MCF 10A (cell line): ENCODE results near the gene PNMA6E. TPM values are rescaled to one million over a fixed set of nuclear protein-coding genes. Genes with fewer than 3 reads are reported as not detected.

Source experiments
- BruUV-seq: library from RNA; stranded (reverse); fragments of 400-500 nt; replicated peaks from 2 replicates; lab custom pipeline; 2021; lab: Mats Ljungman, UMichigan
- CTCF ChIA-PET: fragments of 300-600 bp; sonication (Branson Sonifier 250); formaldehyde crosslinking; extraction: SDS; loops from one replicate; lab custom pipeline; 2021; ENCODE audit warnings: antibody characterized with exemption, inconsistent platforms; lab: Yijun Ruan, JAX
- POLR2A ChIA-PET: fragments of 300-600, 350-650 bp; sonication (Branson Sonifier 250); formaldehyde crosslinking; extraction: SDS; loops from one replicate; lab custom pipeline; 2020; ENCODE audit warnings: antibody characterized with exemption, inconsistent platforms; lab: Yijun Ruan, JAX
- DNase-seq: peaks from one replicate; pipeline ENCODE4 v3.0.0-alpha.2; 2018; ENCODE audit not compliant: unreplicated experiment
- H3K27ac Mint-ChIP-seq: one replicate; pipeline ENCODE4 v1.8.0; 2022; ENCODE audit warnings: mild to moderate bottlenecking, low read depth, mixed read lengths; ENCODE audit not compliant: unreplicated experiment
- H3K27me3 Mint-ChIP-seq: one replicate; pipeline ENCODE4 v1.8.0; 2022; ENCODE audit warnings: mixed read lengths; ENCODE audit not compliant: insufficient read depth, unreplicated experiment
- H3K36me3 Mint-ChIP-seq: one replicate; pipeline ENCODE4 v1.8.0; 2022; ENCODE audit warnings: mild to moderate bottlenecking, moderate library complexity, mixed read lengths; ENCODE audit not compliant: insufficient read depth, unreplicated experiment
- H3K4me1 Mint-ChIP-seq: one replicate; pipeline ENCODE4 v1.8.0; 2022; ENCODE audit warnings: mixed read lengths; ENCODE audit not compliant: insufficient read depth, unreplicated experiment
- H3K4me3 Mint-ChIP-seq: one replicate; pipeline ENCODE4 v1.8.0; 2022; ENCODE audit warnings: mild to moderate bottlenecking, moderate library complexity, mixed read lengths; ENCODE audit not compliant: unreplicated experiment
- H3K9me3 Mint-ChIP-seq: one replicate; pipeline ENCODE4 v1.8.0; 2022; ENCODE audit warnings: mixed read lengths; ENCODE audit not compliant: unreplicated experiment
- CTCF ChIP-seq: fragments of 200-600 bp; IDR thresholded peaks from one replicate; pipeline ENCODE4 v1.8.0; 2022; ENCODE audit warnings: antibody characterized with exemption, mild to moderate bottlenecking; ENCODE audit not compliant: unreplicated experiment
- intact Hi-C: fragments of 100-400 bp; cut with micrococcal nuclease; formaldehyde crosslinking; loops from 2 replicates; pipeline ENCODE4 v1.14.1; 2022
- total RNA-seq: library from RNA; stranded (reverse); gene quantifications from 2 replicates; pipeline ENCODE4 v1.2.3, GENCODE V29; 2022

The PNMA6E gene
- total RNA-seq, 1 experiment from 2014 or later: not detected

GRCh38 chrX:153446636-153446936, 45.4 kb upstream of the PNMA6E start:
- Mint-ChIP-seq H3K36me3 (peaks cover 8% of the 10 kb centered on the region), H3K27ac (no peak overlapping the region), H3K27me3 (no peaks in the 10 kb centered on the region), H3K9me3 (no peaks in the 10 kb centered on the region), H3K4me3 (no peak overlapping the region), H3K4me1 (no peaks in the 10 kb centered on the region)
- DNase-seq: no peak
- no TSS peak for BruUV-seq
- intact Hi-C loops: no loop called here
- ChIA-PET POLR2A (no interaction called here), CTCF (interaction anchor here (0.7 kb wide), 1 partner anchor 60 kb away, joined by 3 read pairs; no protein-coding TSS in a partner anchor)
- no peak for TF ChIP-seq CTCF

GRCh38 chrX:153445856-153446635, 44.9 kb upstream of the PNMA6E start, which contains the start of gene TREX2:
TREX2 (minus strand) TSS chrX:153446056; CDS start chrX:153445430, 626 bp downstream.
- no TSS peak for BruUV-seq
- Mint-ChIP-seq H3K36me3 (peaks cover 8% of the 10 kb centered on the region), H3K4me3 (no peak within 1 kb of the TSS), H3K27me3 (no peaks in the 10 kb centered on the region), H3K9me3 (no peaks in the 10 kb centered on the region), H3K27ac (no peak within 1 kb of the TSS), H3K4me1 (no peaks in the 10 kb centered on the region)
- CTCF ChIA-PET: interaction anchor here (0.5 to 1.1 kb wide), 4 partner anchors 7 to 61 kb away, joined by 3 to 5 read pairs (median 4); no protein-coding TSS in a partner anchor
- no peak for DNase-seq
- no peak for TF ChIP-seq CTCF
- POLR2A ChIA-PET: no interaction called here
- intact Hi-C loops: no loop called here

- Mint-ChIP-seq H3K9me3 (no peaks in the 10 kb centered on the region), H3K27ac (no peak overlapping the region), H3K4me3 (no peak overlapping the region), H3K4me1 (no peaks in the 10 kb centered on the region), H3K36me3 (no peaks in the 10 kb centered on the region), H3K27me3 (no peaks in the 10 kb centered on the region)
- intact Hi-C loops: no loop called here
- no TSS peak for BruUV-seq
- ChIA-PET POLR2A (no interaction called here), CTCF (interaction anchor here (0.9 to 1.1 kb wide), 2 partner anchors 8 to 12 kb away, joined by 4 to 5 read pairs; no protein-coding TSS in a partner anchor)
- DNase-seq: no peak
- no peak for TF ChIP-seq CTCF
Measured at GRCh38 chrX:153445106-153445855, 44.1 kb upstream of the PNMA6E start.

GRCh38 chrX:153444333-153445011, 43.3 kb upstream of the PNMA6E start:
- intact Hi-C loops: no loop called here
- BruUV-seq: no TSS peak
- no peak for DNase-seq
- H3K36me3 Mint-ChIP-seq: no peaks in the 10 kb centered on the region
- no peak overlapping the region for H3K4me3 Mint-ChIP-seq
- no peaks in the 10 kb centered on the region for H3K4me1 Mint-ChIP-seq
- H3K9me3 Mint-ChIP-seq: peaks cover 8% of the 10 kb centered on the region
- H3K27ac Mint-ChIP-seq: no peak overlapping the region
- ChIA-PET POLR2A (no interaction called here), CTCF (interaction anchor here (1.1 kb wide), 1 partner anchor 9 kb away, joined by 4 read pairs; no protein-coding TSS in a partner anchor)
- TF ChIP-seq CTCF: no peak
- no peaks in the 10 kb centered on the region for H3K27me3 Mint-ChIP-seq
